Measurements from ENCODE around the gene CACNA1D. TPM values are rescaled to one million over a fixed set of nuclear protein-coding genes. Genes with fewer than 3 reads are reported as not detected.

Gene CACNA1D
- total and polyA plus RNA-seq, 2 experiments from 2014 or later = 41.0 to 159 TPM

DNA sequence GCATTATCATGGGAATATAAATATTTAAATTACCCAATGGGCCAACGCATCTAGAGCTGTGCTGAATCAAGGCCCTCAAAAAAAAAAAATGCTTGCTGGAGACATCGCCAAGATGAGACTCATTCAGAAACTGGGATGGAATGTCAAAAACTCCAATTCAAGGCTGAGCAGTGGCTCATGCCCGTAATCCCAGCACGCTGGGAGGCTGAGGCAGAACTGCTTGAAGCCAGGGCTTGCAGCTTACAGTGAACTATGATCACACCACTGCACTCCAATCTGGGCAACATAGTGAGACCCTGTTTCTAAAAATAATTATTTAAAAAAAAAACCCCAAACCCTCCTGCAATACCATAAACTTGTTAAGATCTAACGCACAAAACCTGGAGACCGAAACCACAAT is 3.1 kb upstream of the CACNA1D start:
- TF ChIP-seq, protein P1, sequence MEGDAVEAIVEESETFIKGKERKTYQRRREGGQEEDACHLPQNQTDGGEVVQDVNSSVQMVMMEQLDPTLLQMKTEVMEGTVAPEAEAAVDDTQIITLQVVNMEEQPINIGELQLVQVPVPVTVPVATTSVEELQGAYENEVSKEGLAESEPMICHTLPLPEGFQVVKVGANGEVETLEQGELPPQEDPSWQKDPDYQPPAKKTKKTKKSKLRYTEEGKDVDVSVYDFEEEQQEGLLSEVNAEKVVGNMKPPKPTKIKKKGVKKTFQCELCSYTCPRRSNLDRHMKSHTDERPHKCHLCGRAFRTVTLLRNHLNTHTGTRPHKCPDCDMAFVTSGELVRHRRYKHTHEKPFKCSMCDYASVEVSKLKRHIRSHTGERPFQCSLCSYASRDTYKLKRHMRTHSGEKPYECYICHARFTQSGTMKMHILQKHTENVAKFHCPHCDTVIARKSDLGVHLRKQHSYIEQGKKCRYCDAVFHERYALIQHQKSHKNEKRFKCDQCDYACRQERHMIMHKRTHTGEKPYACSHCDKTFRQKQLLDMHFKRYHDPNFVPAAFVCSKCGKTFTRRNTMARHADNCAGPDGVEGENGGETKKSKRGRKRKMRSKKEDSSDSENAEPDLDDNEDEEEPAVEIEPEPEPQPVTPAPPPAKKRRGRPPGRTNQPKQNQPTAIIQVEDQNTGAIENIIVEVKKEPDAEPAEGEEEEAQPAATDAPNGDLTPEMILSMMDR (IDR thresholded peaks at IDR 0.05; ENCODE audit: low read depth, low read length) = no peak
- no peaks in the 10 kb centered on the region for H3K27me3 ChIP-seq
- no peak overlapping the region for H3K4me3 ChIP-seq
- H3K9me3 ChIP-seq (ENCODE audit: low read depth) = no peaks in the 10 kb centered on the region
- no peak for DNase-seq (ENCODE audit: low read depth in 1 of 2, low spot score in 1 of 2)
- no peaks in the 10 kb centered on the region for H3K36me3 ChIP-seq
- H3K4me1 ChIP-seq (ENCODE audit: low read depth) = peaks cover 22% of the 10 kb centered on the region
- no peak overlapping the region for H3K27ac ChIP-seq

DNA sequence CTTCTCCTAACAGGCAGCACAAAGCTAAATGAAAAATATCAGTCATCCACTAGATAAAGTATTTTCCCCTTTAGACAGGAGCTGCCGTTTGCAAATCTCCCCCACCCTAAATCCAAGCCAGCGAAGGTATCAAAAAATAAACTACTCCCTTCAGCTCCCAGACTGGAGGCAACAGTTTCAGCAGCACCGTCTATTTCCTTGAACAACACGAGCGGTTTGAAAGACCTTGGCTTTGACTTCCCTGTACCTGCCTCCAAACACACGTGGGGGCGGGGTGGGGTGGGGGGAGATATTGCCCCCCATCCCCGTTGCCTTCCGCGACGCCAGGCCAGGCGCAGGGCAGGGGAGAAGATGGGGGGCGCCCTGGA is 832 bp upstream of the CACNA1D start:
- Histone ChIP-seq H3K9me3 (ENCODE audit: low read depth) (no peaks in the 10 kb centered on the region), H3K27ac (peak overlapping the region; percentile 27), H3K36me3 (no peaks in the 10 kb centered on the region), H3K4me1 (ENCODE audit: low read depth) (peaks cover 43% of the 10 kb centered on the region), H3K4me3 (peak overlapping the region; percentile 70), H3K27me3 (no peaks in the 10 kb centered on the region)
- DNase-seq (ENCODE audit: low read depth in 1 of 2, low spot score in 1 of 2) = peak in 1 of 2 donors; percentile 27
- TF ChIP-seq, protein P1 (IDR thresholded peaks at IDR 0.05; ENCODE audit: low read depth, low read length) = no peak

DNA sequence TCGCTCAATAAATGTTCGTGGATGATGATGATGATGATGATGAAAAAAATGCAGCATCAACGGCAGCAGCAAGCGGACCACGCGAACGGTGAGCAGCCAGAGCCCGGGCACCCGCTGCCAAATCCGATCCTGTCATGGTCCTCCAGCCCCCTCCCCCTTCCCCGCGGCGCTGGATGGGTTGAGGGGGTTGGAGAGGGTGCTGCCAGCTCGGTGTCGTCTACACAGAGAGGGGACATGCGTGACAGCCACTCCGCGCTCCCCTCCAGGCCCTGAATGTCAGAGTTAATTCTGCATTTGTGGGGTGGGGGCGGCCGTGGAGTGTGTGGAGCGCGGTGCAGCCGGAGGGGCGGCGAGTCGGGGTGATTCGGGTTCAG is 722 bp downstream of the CACNA1D start:
- Histone ChIP-seq H3K27me3 (no peaks in the 10 kb centered on the region), H3K36me3 (no peaks in the 10 kb centered on the region)

DNA sequence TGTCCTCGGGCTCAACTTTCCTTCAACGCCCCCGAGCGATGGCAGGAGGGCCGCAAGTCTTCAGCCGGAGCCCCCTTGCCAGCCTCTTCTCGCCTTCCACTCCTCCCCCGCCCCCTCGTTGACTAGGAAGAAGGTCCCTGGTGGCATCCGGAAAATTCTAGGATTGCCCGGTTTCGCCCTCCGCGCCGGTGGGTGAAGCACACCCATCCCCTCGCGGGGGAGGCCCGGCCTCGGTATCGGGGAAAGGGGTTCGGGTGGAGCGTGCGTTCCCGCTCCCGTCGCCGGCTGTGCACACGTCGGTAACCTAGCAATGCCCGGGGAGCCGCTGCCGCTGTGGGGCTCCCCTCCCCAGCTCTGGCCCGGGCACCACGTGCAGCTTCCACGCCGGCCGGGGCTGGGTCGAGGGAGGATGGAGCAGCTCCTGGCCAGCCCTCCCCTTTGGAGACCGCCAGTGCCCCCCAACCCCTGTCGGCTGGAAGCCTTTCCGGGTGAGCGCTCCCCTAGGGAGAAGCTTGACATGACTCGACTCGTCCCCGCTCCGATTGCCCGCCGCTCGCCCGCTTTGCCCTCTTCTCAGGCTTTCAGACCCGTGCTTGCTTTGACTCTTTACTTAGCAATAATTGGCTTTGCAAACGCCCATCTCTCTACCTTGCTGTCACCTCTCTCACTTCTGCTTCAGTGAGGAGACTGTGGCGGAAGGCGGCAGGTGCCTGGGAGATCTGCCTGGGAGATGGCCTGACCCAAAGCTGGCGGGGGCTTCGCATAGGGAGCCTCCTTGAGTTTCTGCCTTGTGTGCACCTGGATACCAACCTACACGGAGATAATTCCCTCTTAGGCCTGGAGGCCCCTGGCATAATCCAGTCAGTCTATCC is 1.3 kb downstream of the CACNA1D start:
- Histone ChIP-seq H3K4me1 (ENCODE audit: low read depth) (peaks cover 44% of the 10 kb centered on the region), H3K4me3 (peak overlapping the region; percentile 43), H3K9me3 (ENCODE audit: low read depth) (no peaks in the 10 kb centered on the region), H3K27ac (no peak overlapping the region), H3K27me3 (no peaks in the 10 kb centered on the region), H3K36me3 (no peaks in the 10 kb centered on the region)
- TF ChIP-seq, protein P1 (IDR thresholded peaks at IDR 0.05; ENCODE audit: low read depth, low read length) = no peak
- DNase-seq (ENCODE audit: low read depth in 1 of 2, low spot score in 1 of 2) = peak in 1 of 2 donors; percentile 46

More for the DNA sequence above, 722 bp downstream of the CACNA1D start:
- H3K27ac ChIP-seq = no peak overlapping the region
- H3K9me3 ChIP-seq (ENCODE audit: low read depth) = no peaks in the 10 kb centered on the region
- peak overlapping the region; percentile 43 for H3K4me3 ChIP-seq
- TF ChIP-seq, protein P1 (IDR thresholded peaks at IDR 0.05; ENCODE audit: low read depth, low read length) = no peak
- DNase-seq (ENCODE audit: low read depth in 1 of 2, low spot score in 1 of 2) = peak in 1 of 2 donors; percentile 45
- peaks cover 45% of the 10 kb centered on the region for H3K4me1 ChIP-seq (ENCODE audit: low read depth)

DNA sequence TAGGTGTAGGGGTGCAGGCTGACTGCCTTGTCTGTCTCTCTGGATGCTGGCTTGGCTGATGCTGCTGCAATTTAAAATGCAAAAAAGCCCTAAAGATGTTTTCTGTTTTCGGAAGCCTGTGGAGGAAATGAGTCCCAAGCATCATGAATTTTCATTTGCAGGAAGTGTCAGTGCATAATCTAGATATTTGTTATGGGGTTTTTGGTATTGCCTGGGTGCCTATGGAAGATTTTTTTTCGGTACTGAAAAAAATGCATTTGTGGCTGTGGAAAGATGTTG is 1.9 kb downstream of the CACNA1D start:
- no peak overlapping the region for H3K27ac ChIP-seq
- H3K9me3 ChIP-seq (ENCODE audit: low read depth) = no peaks in the 10 kb centered on the region
- no peak for DNase-seq (ENCODE audit: low read depth in 1 of 2, low spot score in 1 of 2)
- TF ChIP-seq, protein P1 (IDR thresholded peaks at IDR 0.05; ENCODE audit: low read depth, low read length) = no peak
- H3K4me1 ChIP-seq (ENCODE audit: low read depth) = peaks cover 49% of the 10 kb centered on the region
- no peaks in the 10 kb centered on the region for H3K27me3 ChIP-seq
- H3K4me3 ChIP-seq = peak overlapping the region; percentile 43
- H3K36me3 ChIP-seq = no peaks in the 10 kb centered on the region
